HEK293T (cell line): Measurements from ENCODE around the gene TENM3.

Experiments used
- CTBP1 ChIP-seq: fragments of 450-650 bp; IDR thresholded peaks from 2 replicates; pipeline ENCODE4 v1.6.1; 2016; ENCODE audit warnings: borderline replicate concordance
- ELF4 ChIP-seq: fragments of 450-650 bp; IDR thresholded peaks from 2 replicates; pipeline ENCODE4 v1.6.1; 2017; ENCODE audit warnings: antibody characterized with exemption
- FOXK2 ChIP-seq: fragments of 450-650 bp; IDR thresholded peaks from 2 replicates; pipeline ENCODE4 v1.6.1; 2016; ENCODE audit warnings: mild to moderate bottlenecking
- HDGF ChIP-seq: fragments of 450-650 bp; IDR thresholded peaks from 2 replicates; pipeline ENCODE4 v1.6.1; 2017; ENCODE audit warnings: antibody characterized with exemption, borderline replicate concordance
- L3MBTL2 ChIP-seq: fragments of 450-650 bp; conservative IDR thresholded peaks from 2 replicates; pipeline ENCODE4 v1.6.1; 2016; ENCODE audit warnings: mild to moderate bottlenecking
- NFRKB ChIP-seq: fragments of 450-650 bp; IDR thresholded peaks from 2 replicates; pipeline ENCODE4 v1.6.1; 2016; ENCODE audit warnings: mild to moderate bottlenecking, moderate library complexity
- SP1 ChIP-seq: fragments of 450-650 bp; IDR thresholded peaks from 2 replicates; pipeline ENCODE4 v1.6.1; 2017
- SUZ12 ChIP-seq: fragments of 450-650 bp; IDR thresholded peaks from 2 replicates; pipeline ENCODE4 v1.6.1; 2016; ENCODE audit warnings: mild to moderate bottlenecking
- TARDBP ChIP-seq: fragments of 450-650 bp; IDR thresholded peaks from 2 replicates; pipeline ENCODE4 v1.6.1; 2016

- no peak for TF ChIP-seq ELF4
- no peak for TF ChIP-seq SP1
- TF ChIP-seq CTBP1, result no peak
- no peak for TF ChIP-seq NFRKB
- no peak for TF ChIP-seq L3MBTL2
- TF ChIP-seq SUZ12, result no peak
- TF ChIP-seq HDGF, result no peak
- no peak for TF ChIP-seq TARDBP
- no peak for TF ChIP-seq FOXK2
Measured at GRCh38 chr4:182577411-182577810, 334.2 kb downstream of the TENM3 start.
